ENCODE data around the gene FMOD.

DNA sequence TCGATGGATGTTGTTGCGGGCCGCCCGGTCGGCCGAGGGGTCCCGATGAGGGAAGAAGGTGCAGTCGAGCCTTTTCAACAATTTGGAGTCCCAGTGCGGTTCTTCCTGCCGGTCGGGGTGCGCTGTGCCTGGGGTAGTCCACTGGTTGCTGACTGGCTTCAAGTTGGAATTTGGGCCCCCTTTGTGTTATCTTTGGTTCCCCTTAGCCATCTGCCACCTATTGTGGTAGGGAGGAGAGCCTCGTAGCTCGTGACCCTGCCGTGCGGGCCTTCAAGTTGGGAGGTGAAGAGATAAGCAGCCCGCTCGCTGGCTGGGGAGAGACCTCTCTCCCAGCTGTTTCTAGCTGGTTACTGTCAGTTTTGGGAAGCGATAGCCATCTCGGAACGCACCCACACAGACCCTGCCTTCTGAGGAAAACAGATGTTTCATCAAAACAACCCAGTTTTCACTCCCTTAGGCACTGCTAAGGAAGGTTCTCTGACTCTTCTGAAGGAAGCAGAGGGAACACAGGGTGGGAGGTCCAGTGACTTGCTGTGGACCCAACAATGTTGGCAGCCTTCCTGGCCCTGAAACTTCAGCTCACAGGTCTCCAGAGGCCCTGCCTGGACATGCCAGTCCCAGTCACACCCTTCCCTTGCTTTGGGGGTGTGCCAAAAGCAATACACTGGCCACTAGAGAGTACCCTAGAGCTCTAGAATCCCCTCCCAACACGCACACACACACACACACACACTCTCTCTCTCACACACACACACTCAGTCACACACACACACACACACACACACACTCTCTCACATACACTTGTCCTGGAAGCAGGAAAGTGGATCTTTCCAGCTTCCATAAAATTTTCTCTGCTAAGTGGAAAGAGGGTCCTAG lies 44.6 kb downstream of the FMOD start:
- TF ChIP-seq, protein P1, sequence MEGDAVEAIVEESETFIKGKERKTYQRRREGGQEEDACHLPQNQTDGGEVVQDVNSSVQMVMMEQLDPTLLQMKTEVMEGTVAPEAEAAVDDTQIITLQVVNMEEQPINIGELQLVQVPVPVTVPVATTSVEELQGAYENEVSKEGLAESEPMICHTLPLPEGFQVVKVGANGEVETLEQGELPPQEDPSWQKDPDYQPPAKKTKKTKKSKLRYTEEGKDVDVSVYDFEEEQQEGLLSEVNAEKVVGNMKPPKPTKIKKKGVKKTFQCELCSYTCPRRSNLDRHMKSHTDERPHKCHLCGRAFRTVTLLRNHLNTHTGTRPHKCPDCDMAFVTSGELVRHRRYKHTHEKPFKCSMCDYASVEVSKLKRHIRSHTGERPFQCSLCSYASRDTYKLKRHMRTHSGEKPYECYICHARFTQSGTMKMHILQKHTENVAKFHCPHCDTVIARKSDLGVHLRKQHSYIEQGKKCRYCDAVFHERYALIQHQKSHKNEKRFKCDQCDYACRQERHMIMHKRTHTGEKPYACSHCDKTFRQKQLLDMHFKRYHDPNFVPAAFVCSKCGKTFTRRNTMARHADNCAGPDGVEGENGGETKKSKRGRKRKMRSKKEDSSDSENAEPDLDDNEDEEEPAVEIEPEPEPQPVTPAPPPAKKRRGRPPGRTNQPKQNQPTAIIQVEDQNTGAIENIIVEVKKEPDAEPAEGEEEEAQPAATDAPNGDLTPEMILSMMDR (IDR thresholded peaks at IDR 0.05): peak in 3 of 7 experiments; percentile 13 to 41 (median 18)
- TF ChIP-seq EP300 (IDR thresholded peaks at IDR 0.05) (no peak), POLR2A (IDR thresholded peaks at IDR 0.05) (peak in 2 of 4 donors; percentile 10 to 61), POLR2AphosphoS5 (IDR thresholded peaks at IDR 0.05) (peak; percentile 58 to 94 (median 90))
